ENCODE measurements around the gene COL1A1.

GRCh38 chr17:50190603-50191358, 10.7 kb downstream of the COL1A1 start:
- no peak for TF ChIP-seq CTCF (IDR thresholded peaks at IDR 0.05)
- TF ChIP-seq YY1 (IDR thresholded peaks at IDR 0.05; ENCODE audit: low read depth) = no peak
- TF ChIP-seq, protein P1, sequence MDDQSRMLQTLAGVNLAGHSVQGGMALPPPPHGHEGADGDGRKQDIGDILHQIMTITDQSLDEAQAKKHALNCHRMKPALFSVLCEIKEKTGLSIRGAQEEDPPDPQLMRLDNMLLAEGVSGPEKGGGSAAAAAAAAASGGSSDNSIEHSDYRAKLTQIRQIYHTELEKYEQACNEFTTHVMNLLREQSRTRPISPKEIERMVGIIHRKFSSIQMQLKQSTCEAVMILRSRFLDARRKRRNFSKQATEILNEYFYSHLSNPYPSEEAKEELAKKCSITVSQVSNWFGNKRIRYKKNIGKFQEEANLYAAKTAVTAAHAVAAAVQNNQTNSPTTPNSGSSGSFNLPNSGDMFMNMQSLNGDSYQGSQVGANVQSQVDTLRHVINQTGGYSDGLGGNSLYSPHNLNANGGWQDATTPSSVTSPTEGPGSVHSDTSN (IDR thresholded peaks at IDR 0.05) = no peak
- no peak; the same call in none of the 2 replicates for TF ChIP-seq POLR2AphosphoS5 (IDR thresholded peaks at IDR 0.05; ENCODE audit: low read depth, low read length)
